HG02885 (cell line): ENCODE measurements around the gene SIGLEC9.

Source experiments
- ATAC-seq: cut with Tn5 transposase; IDR thresholded peaks from one replicate; pipeline ENCODE4 v1.9.1; 2021; ENCODE audit warnings: mild to moderate bottlenecking; ENCODE audit not compliant: unreplicated experiment, poor library complexity

SIGLEC9 gene

DNA sequence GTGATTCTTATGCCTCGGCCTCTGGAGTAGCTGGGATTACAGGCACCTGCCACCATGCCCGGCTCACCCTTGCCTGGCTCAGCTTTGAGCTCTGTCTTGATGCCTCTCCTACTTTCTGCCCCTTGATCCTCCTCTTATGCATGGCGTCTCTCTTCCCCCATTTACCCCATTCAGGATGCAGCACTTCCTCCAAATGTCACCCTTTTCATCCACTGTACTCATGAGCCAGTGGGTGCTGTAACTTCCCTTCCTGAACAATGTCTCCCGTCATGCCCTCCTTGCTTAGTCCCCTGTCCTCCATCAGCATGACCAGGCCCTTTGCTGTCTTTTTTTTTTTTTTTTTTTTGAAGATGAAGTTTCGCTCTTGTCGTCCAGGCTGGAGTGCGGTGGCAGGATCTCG, 3.4 kb upstream of the SIGLEC9 start:
- no peak for ATAC-seq

DNA sequence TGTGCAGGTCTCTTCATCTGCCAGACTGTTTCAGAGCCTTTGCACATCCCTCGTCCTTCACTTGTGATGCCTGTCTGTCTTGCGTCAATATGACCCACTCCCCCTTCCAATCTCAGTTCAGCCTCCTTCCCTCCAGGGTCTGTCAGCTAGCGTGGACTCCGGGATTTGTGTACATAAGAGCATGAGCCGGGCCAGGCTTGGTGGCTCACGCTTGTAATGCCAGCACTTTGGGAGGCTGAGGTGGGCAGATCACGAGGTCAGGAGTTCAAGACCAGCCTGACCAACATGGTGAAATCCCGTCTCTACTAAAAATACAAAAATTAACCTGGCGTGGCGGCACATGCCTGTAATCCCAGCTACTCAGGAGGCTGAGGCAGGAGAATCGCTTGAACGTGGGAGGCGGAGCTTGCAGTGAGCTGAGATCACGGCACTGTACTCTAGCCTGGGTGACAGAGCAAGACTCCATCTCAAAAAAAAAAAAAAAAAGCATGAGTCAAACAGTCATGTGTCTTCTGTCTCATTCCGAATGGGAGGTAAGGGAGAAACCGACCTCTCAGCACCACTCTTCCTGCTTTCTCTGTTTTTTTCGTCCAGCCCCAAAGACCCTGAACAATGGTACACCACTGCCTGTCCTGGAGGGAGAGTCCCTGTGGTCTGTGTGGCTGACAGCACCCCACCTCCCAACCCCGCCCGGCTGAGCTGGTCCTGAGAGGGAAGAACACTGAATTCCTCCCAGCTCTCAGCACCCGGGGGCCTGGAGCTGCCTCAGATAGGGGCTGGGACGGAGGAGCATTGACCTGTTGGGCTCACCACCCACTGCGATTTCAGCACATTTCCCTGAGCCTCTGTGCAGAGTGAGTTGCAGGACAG, 2.4 kb upstream of the SIGLEC9 start:
- ATAC-seq = no peak

DNA sequence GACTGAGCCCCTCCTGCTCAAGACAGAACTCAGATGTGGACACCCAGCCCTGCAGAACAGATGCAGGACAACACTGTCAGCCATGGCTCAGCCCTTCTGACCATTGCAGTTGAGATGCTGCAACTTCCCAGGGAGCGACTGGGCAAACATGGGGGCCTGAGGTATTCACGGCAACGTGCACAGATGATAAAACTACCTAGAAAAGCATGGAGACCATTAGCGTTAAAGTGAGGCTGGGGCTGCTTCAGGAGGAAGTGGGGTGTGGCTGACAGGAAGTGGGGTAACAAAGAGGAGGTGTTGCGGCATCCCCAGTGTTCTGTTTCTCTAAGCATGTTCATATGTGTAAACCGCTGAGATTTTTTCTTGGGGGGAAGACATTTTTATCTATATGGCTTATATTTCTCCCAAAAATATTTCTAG, 1.3 kb upstream of the SIGLEC9 start:
- ATAC-seq = no peak

DNA sequence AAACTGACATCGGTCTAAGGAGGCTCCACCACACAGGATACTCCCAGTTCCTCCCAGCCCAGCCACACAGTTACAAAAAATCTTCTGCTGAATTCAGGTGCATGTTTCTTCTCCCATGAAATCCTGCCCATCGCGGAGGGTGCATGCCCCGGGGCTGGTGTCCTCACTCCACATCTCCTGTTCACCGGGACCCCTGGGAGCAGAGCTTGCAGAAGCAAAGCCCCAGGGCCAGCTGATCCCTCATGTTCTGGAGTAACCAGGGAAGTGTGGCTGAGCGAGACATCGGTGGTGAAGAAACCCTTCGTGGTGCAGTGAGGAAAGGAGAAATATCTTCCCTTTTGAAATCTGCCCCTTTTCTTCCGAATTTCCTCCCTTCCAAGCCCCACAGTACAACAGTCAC, 904 bp upstream of the SIGLEC9 start:
- ATAC-seq = no peak

DNA sequence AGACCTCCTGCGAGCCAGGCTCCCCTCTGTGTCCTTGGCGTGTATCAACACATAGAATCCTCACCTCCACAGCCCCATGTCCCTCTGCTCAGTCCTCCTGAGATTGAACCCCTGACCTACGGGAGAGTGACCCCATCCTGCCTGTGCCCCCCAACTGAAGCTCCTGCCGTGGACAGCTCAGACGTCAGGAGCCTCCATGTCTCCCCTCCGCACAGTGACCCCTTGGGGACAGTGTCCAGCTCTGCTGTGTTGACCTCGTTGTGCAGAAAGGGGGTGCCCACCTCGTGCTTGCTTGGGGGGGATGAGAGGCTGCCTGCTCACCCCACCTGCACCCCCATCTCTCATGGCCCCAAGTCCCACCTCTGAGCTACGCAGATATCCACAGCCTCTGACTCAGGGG, 490 bp upstream of the SIGLEC9 start:
- ATAC-seq = no peak

DNA sequence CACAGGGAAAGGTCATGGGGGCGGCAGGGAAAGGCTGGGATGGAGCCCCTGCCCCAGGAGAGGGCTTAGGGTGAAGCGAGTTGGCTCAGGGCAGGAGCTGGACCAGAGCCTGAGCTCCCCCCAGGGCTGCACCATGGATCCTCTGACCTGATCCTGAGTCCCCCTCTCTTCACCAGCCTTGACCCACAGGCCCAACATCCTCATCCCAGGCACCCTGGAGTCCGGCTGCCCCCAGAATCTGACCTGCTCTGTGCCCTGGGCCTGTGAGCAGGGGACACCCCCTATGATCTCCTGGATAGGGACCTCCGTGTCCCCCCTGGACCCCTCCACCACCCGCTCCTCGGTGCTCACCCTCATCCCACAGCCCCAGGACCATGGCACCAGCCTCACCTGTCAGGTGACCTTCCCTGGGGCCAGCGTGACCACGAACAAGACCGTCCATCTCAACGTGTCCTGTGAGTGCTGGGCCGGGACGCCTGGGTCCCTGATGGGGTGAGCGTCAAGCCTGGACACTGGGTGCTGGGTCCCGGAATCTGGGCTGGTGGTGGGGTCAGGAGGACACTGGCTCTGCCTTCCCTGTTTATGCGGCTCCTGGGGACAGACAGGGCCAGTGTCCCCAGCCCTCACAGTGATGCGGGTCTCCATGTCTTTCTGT, 842 bp downstream of the SIGLEC9 start:
- no peak for ATAC-seq

DNA sequence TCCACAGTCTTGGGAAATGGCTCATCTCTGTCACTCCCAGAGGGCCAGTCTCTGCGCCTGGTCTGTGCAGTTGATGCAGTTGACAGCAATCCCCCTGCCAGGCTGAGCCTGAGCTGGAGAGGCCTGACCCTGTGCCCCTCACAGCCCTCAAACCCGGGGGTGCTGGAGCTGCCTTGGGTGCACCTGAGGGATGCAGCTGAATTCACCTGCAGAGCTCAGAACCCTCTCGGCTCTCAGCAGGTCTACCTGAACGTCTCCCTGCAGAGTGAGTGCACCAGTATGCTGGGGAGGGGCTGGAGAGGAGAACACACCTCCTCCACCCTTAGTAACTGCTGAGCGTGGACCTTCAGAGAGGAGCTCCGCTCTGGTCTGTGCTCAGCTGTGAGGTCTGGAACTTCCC, 2.3 kb downstream of the SIGLEC9 start:
- ATAC-seq = no peak

DNA sequence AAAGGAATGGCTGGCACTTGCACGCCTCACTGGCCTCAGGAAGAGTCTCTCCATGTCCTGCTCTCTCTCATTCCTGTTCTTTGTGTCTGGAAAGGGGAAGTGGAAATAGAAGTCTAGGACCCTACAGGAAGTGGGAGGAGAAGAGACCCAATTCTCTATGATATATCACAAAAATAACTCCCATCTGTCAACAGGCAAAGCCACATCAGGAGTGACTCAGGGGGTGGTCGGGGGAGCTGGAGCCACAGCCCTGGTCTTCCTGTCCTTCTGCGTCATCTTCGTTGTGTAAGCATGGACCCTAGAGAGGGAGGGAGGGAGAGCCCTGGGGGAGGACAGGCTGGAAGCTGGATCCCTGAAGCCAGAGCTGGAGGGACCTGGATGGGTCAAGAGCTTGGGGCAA, 3.0 kb downstream of the SIGLEC9 start:
- no peak for ATAC-seq

DNA sequence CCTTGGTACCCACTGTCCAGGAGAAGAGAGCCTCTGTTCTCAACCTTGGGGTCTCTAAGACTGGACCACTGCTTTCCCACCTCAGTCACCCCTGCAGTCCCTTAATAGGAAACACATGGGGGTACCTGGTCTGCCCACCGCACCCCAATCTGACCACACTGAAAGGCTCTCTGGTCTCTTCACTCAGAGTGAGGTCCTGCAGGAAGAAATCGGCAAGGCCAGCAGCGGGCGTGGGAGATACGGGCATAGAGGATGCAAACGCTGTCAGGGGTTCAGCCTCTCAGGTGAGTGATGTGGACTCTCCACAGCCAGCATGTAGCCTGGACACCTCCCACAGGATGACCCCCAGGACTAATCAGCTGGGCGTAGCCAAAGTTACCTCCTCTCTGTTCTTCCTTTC, 3.5 kb downstream of the SIGLEC9 start:
- no peak for ATAC-seq

DNA sequence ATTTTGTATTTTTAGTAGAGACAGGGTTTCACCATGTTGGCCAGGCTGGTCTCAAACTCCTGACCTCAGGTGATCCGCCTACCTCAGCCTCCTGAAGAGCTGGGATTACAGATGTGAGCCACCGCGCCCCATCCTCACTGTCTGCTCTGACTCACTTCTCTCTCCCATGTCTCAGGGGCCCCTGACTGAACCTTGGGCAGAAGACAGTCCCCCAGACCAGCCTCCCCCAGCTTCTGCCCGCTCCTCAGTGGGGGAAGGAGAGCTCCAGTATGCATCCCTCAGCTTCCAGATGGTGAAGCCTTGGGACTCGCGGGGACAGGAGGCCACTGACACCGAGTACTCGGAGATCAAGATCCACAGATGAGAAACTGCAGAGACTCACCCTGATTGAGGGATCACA, 5.0 kb downstream of the SIGLEC9 start:
- ATAC-seq = no peak

DNA sequence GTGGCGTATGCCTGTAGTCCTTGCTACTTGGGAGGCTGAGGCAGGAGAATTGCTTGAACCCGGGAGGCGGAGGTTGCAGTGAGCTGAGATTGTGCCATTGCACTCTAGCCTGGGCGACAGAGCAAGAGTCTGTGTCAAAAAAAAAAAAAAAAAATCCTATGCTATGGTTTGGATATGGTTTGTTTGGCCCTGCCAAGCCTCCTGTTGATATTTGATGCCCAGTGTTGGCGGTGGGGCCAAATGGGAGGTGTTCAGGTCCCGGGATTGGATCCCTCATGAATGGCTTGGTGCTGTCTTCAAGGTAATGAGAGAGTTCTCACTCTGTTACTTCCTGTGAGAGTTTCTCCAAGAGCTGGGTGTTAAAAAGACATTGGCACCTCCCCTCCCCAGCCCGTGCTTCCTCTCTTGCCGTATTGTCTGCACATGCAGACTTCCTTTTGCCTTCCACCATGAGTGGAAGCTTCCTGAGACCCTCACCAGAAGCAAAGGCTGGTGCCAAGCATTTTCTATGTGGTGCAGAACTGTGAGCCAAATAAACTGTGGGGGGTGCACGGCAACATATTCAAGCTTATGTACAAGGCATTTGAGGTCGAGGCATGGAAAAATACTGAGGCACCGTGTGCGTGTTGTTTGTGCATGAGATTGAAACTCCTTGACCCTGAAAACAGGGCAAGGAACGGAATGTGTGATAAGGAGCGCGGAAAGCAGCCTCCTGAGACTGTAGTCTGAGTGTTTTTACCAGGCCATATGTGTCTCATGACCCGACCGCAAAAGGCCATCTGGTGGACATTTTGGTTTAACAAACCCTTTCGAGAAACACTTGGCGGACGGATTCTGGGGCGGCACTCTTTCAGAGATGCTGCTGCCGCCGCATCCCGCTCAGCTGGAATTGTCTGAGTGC, 7.3 kb downstream of the SIGLEC9 start:
- ATAC-seq = no peak

DNA sequence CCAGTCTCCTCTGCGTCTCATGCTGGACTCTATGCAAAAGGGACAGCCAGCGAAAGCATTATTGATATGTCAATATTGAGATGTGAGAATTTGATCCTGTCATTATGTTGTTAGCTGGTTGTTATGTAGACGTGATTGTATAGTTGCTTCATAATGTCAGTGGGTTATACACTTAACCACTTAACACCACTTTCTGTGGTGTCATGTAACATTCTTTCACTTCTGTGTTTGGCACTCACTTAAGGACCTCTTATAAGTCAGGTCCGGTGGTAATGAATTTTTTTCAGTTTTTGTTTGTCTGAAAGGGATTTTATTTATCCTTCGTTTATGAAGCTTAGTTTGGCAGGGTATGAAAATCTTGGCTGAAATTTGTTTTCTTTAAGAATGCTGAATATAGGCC, 10.3 kb downstream of the SIGLEC9 start:
- no peak for ATAC-seq

DNA sequence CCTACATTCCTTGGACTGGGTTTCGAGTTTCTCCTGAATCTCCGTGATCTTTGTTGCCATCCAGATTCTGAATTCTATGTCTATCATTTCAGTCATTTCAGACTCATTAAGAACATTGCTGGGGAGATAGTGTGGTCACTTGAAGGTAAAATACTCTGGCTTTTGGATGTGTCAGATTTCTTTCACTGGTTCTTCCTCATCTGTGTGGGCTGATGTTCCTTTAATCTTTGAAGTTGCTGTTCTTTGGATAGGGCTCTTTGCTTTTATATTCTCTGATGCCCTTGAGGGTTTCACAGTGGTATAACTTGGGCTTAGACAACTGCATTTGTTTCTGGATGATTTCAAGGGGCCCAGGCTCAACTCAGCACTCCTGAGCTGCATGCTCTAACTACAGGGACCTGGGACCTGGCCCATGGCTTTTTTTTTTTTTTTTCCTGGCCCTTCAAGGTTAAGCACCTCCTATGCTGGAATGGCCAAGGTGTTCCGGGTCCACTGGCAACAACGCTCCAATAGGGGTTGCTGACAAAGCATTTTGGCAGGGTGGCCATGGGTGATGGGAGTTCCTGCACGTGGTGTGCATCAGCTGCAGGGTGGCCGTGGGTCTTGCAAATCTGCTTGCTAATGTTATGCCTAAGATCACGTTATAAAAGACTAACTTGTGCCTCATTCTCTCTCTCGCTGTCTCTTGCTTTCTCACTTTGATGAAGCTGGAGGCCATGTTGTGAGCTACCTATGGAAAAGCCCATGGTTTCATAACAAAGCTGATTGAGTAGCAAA, 11.5 kb downstream of the SIGLEC9 start:
- no peak for ATAC-seq

DNA sequence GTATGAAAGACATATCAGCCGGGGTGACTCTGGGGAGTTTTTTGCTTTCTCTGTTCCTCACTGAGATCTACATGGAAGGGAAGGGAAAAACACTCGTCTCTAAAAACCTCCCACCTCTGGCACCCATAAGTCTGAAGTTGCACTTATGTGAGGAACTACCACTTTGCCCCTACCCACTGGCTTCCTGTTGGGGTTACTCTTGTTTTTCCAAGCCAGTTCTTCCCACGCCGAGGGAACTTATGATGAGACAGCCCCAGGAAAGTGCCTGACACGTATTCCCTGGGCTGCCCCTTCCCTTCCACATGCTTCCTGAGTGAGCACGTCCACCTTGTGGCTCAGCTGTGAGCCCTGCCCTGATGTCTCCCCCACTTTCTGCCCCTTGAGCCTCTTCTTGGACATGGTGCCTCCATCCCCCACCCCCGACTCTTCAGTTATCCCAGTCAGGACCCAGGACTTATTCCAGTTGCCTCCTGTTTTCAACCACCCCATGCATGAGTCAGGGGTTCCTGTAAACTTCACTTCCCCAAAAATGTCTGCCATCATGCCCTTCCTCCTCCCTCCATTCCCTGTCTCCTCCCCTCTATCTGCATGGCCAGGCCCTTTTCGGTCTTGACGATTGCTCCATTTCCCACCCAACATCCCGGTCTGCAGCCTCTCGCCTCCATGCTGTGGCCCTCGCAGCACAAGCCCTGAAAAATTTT, 12.3 kb downstream of the SIGLEC9 start:
- ATAC-seq = no peak

DNA sequence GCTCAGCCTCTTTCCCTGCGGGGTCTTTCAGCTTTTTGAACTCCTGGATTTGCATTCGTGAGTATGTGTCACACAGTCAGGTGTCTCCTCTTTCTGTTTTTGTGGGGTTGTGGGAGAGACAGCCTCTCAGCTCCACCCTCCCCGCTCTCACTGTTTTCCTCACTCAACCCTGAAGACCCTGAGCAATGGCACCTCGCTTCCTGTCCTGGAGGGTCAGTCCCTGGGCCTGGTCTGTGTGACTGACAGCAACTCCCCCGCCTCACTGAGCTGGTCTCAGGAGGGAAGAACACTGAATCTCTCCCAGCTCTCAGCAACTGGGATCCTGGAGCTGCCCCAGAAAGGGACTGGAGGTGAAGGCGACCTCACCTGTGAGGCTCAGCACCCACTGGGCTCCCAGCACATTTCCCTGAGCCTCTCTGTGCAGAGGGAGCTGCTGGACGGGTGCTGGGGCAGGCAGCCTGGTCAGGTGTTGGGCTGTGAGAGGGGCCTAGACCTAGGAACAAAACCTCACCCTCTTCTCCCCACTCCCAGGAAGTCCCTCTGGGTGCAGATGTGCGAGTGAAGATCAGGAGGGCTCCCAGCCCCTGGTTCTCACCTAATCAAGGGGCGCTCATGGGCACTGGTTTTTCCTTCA, 13.2 kb downstream of the SIGLEC9 start:
- ATAC-seq = no peak

DNA sequence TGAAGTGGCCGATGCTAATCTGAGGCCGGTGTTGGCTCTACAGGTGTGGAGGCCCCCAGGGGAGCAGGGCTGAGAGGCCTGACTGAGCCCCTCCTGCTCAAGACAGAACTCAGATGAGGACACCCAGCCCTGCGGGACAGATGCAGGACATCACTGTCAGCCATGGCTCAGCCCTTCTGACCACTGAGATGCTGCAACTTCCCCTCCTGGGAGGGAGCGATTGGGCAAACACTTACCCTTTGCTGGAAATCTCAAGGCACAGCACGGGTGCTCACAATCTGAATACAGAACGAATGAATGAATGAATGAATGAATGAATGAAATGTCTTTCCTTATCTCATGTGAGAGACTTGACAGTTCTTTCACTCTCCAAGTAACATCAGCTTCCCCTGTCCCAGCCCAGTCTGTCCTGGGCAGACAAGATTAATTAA, 13.9 kb downstream of the SIGLEC9 start:
- ATAC-seq = no peak

DNA sequence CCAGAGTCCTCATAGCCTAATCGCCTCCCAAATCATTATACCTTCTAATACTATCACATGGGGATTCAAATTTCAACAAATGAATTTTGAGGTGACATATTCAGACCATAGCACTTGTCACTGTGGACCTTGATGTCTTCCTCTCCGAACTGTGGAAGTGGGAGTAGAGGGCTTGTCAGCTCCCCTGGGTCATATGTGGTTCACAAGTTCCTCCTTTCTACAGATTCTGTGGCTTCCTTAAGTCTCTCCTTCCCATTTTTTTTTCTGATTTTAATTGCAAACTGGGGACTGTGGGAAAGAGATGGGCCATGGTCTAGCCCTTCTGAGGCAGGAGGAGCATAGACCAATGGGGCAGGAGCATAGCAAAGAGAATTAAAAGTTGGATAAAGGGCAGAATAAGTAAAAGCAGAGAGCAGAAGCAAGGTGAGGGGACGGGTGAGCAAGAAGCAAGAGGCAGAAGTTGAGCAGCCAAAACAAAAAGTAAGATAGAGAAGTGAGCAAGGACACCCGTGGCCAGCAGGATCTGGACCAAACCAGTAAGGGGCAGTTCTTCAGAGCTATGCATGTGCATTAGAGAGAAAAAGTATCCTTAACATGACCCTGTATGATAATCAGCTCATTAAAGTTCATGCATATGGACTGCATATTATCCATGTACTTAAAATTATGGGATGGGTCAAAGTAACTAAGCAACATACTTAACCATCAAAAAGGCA, 14.8 kb downstream of the SIGLEC9 start:
- ATAC-seq = no peak

DNA sequence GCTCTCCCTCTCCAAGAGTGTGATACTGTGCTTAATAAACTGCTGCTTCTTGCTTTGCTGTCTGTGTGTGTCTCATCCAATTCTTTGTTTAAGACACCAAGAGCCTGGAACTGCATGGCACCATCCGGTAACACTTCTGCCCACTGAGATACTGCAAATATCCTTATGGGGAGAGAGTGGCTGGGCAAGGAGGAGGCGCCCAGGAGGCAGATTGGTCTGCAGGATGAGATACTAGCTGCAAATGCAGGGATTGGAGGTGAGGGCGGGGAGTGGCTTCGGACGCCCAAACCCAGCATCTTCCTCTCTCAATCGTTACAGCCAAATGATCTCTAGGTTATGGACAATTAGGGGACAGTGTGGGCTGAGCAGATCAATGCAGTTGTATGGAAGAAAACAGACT, 15.7 kb downstream of the SIGLEC9 start:
- no peak for ATAC-seq
